Pancreas (tissue), 10 donors: ENCODE data around the gene LITAF. TPM values are rescaled to one million over a fixed set of nuclear protein-coding genes. Genes with fewer than 3 reads are reported as not detected.

Source experiments
- ATAC-seq, 4 donors: fragments of 200-7000 bp; cut with Tn5 transposase; one replicate each; pipeline versions ENCODE4 v1.8.0 to v1.9.1; 2020; ENCODE audit warnings: mild to moderate bottlenecking in 4 of 4, moderate library complexity in 4 of 4
- DNase-seq, 6 donors: peaks; one replicate each; pipeline ENCODE4 v3.0.0-alpha.2; 2020
- FAIRE-seq: peaks from 2 replicates; lab custom pipeline; 2012; peaks lifted over from hg19 to GRCh38; lab: Jason Lieb, UNC
- H3K27ac ChIP-seq, 4 donors: fragments of 200-600 bp; sonication (generic); 1 replicate in 3 of 4; 2 replicates in 1 of 4; pipeline versions ENCODE4 v1.5.0 to v1.8.0; 2020
- H3K27me3 ChIP-seq, 4 donors: fragments of 200-600 bp; one replicate each; pipeline ENCODE4 v1.8.0; 2021
- H3K36me3 ChIP-seq, 3 donors: fragments of 200-600 bp; sonication (generic) in 1 of 3; one replicate each; pipeline versions ENCODE4 v1.5.0 to v1.8.0; 2020 to 2021
- H3K4me1 ChIP-seq, 3 donors: fragments of 200-600 bp; one replicate each; pipeline ENCODE4 v1.8.0; 2021
- H3K4me3 ChIP-seq, 4 donors: fragments of 200-600 bp; sonication (generic) in 2 of 4; one replicate each; pipeline versions ENCODE4 v1.5.0 to v1.8.0; 2020 to 2021
- H3K9me3 ChIP-seq, 4 donors: fragments of 200-600 bp; one replicate each; pipeline ENCODE4 v1.8.0; 2021
- CTCF ChIP-seq, 4 donors: fragments of 200-600 bp; sonication (generic) in 3 of 4; IDR thresholded peaks; one replicate each; pipeline versions ENCODE4 v1.5.0 to v1.8.0; 2021; ENCODE audit warnings: antibody characterized with exemption in 4 of 4
- WGBS, 2 donors: extraction: QIAGEN DNeasy Blood & Tissue Kit; methylation state at CpG; one replicate each; pipeline ENCODE4 v1.1.7; 2013; 5-methylcytosine and 5-hydroxymethylcytosine counted together
- intact Hi-C, 3 donors: fragments of 100-400 bp; cut with DNase I; formaldehyde crosslinking; loops; one replicate each; pipeline versions ENCODE4 v1.11.1 to v1.14.2; 2022
- polyA plus RNA-seq, 2 donors: library from polyadenylated mRNA; stranded (reverse); fragments of 200-250 nt; gene quantifications; one replicate each; pipeline ENCODE4 v1.2.3, GENCODE V29; 2013
- total RNA-seq, 6 donors: library from RNA; stranded (reverse); fragmentation: NEBNext Ultra II Directional in 4 of 6; extraction: Animal tissue kit (Norgen Biotek cat#: 25700) in 4 of 6; gene quantifications; one replicate each; pipeline versions ENCODE4 v1.2.1 to v1.2.4, GENCODE V29; 2021 to 2023
- donor health status: healthy with polysubstance abuse.
- donor health status: DM: no; HTN: no; CAD: no; lungs with moderate emphysema.
- donor health status: DM: no; HTN: no; CAD: no.
- donor health status: control.
- donor health status: control.
- donor health status: Bipolar disorder and iron deficiency.
- donor health status: DM: yes; HTN: yes; CAD: no.
- donor health status: DM: no; HTN: no; CAD: no.
- donor health status: DM: no; HTN: no; CAD: no.
- donor health status: DM: yes; HTN: yes; CAD: no.

LITAF gene
- total and polyA plus RNA-seq, 8 donors: 17.6 to 85.3 (median 32.3) TPM

GRCh38 chr16:11556945-11557720, 29.6 kb downstream of the LITAF start:
- ATAC-seq: no peak
- FAIRE-seq: no peak
- 81 to 88% methylated on average over 9 of the region's 9 CpGs for WGBS, 2 donors

GRCh38 chr16:11556214-11556819, 30.4 kb downstream of the LITAF start:
- ATAC-seq: no peak
- DNase-seq: no peak
- Histone ChIP-seq H3K27ac (no peak overlapping the region), H3K9me3 (no peaks in the 10 kb centered on the region), H3K27me3 (no peaks in the 10 kb centered on the region), H3K4me3 (no peak overlapping the region), H3K4me1 (peaks cover 0 to 4% (median 0%) of the 10 kb centered on the region in 3 donors), H3K36me3 (peaks cover 0 to 27% (median 8%) of the 10 kb centered on the region in 3 donors)
- FAIRE-seq: no peak
- no peak for TF ChIP-seq CTCF (IDR thresholded peaks at IDR 0.05)
- intact Hi-C loops: no loop called here
- 96 to 97% methylated on average over 13 of the region's 13 CpGs for WGBS, 2 donors

More at GRCh38 chr16:11556945-11557720, 29.6 kb downstream of the LITAF start:
- Histone ChIP-seq H3K9me3 (no peaks in the 10 kb centered on the region), H3K27ac (peak overlapping the region in 3 of 4 donors; percentile 7 to 58 (median 55)), H3K4me1 (peaks cover 0 to 4% (median 0%) of the 10 kb centered on the region in 3 donors), H3K36me3 (peaks cover 0 to 24% (median 8%) of the 10 kb centered on the region in 3 donors), H3K27me3 (no peaks in the 10 kb centered on the region), H3K4me3 (no peak overlapping the region)
- DNase-seq: no peak
- intact Hi-C loops: no loop called here
- TF ChIP-seq CTCF (IDR thresholded peaks at IDR 0.05): no peak

- no peak for TF ChIP-seq CTCF (IDR thresholded peaks at IDR 0.05)
- Histone ChIP-seq H3K36me3 (peaks cover 0 to 44% (median 13%) of the 10 kb centered on the region in 3 donors), H3K27me3 (no peaks in the 10 kb centered on the region), H3K27ac (peak overlapping the region in 2 of 4 donors; percentile 73 to 76), H3K9me3 (no peaks in the 10 kb centered on the region), H3K4me3 (no peak overlapping the region), H3K4me1 (peaks cover 0 to 4% (median 0%) of the 10 kb centered on the region in 3 donors)
- DNase-seq (peak in 2 of 6 donors; percentile 21 to 34), FAIRE-seq (no peak), ATAC-seq (peak; percentile 79 to 87 (median 82))
- WGBS, 2 donors: 30 to 35% methylated on average over 6 of the region's 6 CpGs
- intact Hi-C loops: no loop called here
These were observed 32.7 kb downstream of the LITAF start for GRCh38 chr16:11554053-11554452.

GRCh38 chr16:11553371-11553770, 33.3 kb downstream of the LITAF start:
- H3K36me3 ChIP-seq: peaks cover 0 to 49% (median 13%) of the 10 kb centered on the region in 3 donors
- no peaks in the 10 kb centered on the region for H3K27me3 ChIP-seq
- intact Hi-C loops: no loop called here
- FAIRE-seq: no peak
- no peak for DNase-seq
- H3K9me3 ChIP-seq: no peaks in the 10 kb centered on the region
- TF ChIP-seq CTCF (IDR thresholded peaks at IDR 0.05): no peak
- H3K4me3 ChIP-seq: no peak overlapping the region
- H3K4me1 ChIP-seq: peaks cover 0 to 4% (median 0%) of the 10 kb centered on the region in 3 donors
- 78 to 84% methylated on average over 11 of the region's 11 CpGs for WGBS, 2 donors
- peak in 1 of 4 donors; percentile 4 for ATAC-seq
- peak overlapping the region in 3 of 4 donors; percentile 24 to 76 (median 41) for H3K27ac ChIP-seq
